Measurements from ENCODE around the gene TTPAL. TPM values are rescaled to one million over a fixed set of nuclear protein-coding genes. Genes with fewer than 3 reads are reported as not detected.

TTPAL gene
- total RNA-seq, 1 donor from 2014 or later = 25.2 TPM

GRCh38 chr20:44533928-44534327, 58.3 kb downstream of the TTPAL start:
- DNase-seq (ENCODE audit: low spot score, unreplicated experiment) = no peak
- H3K27me3 Mint-ChIP-seq = no peaks in the 10 kb centered on the region

DNA sequence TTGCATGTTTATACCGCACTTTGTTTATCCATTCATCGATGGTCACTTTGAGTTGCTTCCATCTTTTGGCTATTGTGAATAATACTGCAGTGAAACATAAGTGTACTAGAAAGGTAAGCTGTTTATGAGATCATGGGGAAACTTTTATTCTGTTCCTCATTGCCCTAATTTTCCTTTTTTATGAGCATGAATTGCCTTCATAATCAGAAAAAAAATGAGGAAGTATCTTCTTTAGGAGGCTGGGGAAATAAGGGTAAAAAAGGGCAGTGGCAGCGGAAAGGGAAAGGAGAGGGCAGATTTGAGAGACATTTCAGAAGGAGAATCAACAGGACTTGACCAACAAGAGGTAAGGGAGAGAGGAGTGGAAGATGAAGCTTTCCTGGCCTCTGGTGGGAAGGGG, 60.5 kb downstream of the TTPAL start:
- H3K4me3 Mint-ChIP-seq (ENCODE audit: low read depth) = no peak overlapping the region
- H3K27ac Mint-ChIP-seq = no peak overlapping the region
- no peak for TF ChIP-seq CTCF (IDR thresholded peaks at IDR 0.05; ENCODE audit: unreplicated experiment)
- H3K27me3 Mint-ChIP-seq = no peaks in the 10 kb centered on the region
- peaks cover 3% of the 10 kb centered on the region for H3K4me1 Mint-ChIP-seq (ENCODE audit: low read depth)
- H3K9me3 Mint-ChIP-seq (ENCODE audit: low read depth) = no peaks in the 10 kb centered on the region
- DNase-seq (ENCODE audit: low spot score, unreplicated experiment) = no peak
- H3K36me3 Mint-ChIP-seq (ENCODE audit: insufficient read depth) = no peaks in the 10 kb centered on the region

More at GRCh38 chr20:44533928-44534327, 58.3 kb downstream of the TTPAL start:
- Mint-ChIP-seq H3K4me3 (ENCODE audit: low read depth) (no peak overlapping the region), H3K4me1 (ENCODE audit: low read depth) (peaks cover 3% of the 10 kb centered on the region), H3K27ac (no peak overlapping the region), H3K9me3 (ENCODE audit: low read depth) (no peaks in the 10 kb centered on the region), H3K36me3 (ENCODE audit: insufficient read depth) (no peaks in the 10 kb centered on the region)
- no peak for TF ChIP-seq CTCF (IDR thresholded peaks at IDR 0.05; ENCODE audit: unreplicated experiment)

- peaks cover 2% of the 10 kb centered on the region for H3K4me1 Mint-ChIP-seq (ENCODE audit: low read depth)
- no peaks in the 10 kb centered on the region for H3K9me3 Mint-ChIP-seq (ENCODE audit: low read depth)
- no peak overlapping the region for H3K4me3 Mint-ChIP-seq (ENCODE audit: low read depth)
- no peaks in the 10 kb centered on the region for H3K27me3 Mint-ChIP-seq
- TF ChIP-seq CTCF (IDR thresholded peaks at IDR 0.05; ENCODE audit: unreplicated experiment) = no peak
- no peak for DNase-seq (ENCODE audit: low spot score, unreplicated experiment)
- no peak overlapping the region for H3K27ac Mint-ChIP-seq
- H3K36me3 Mint-ChIP-seq (ENCODE audit: insufficient read depth) = no peaks in the 10 kb centered on the region
Observed at GRCh38 chr20:44537993-44538392, 62.3 kb downstream of the TTPAL start.

- Mint-ChIP-seq H3K4me3 (ENCODE audit: low read depth) (no peak overlapping the region), H3K27ac (no peak overlapping the region), H3K27me3 (no peaks in the 10 kb centered on the region), H3K4me1 (ENCODE audit: low read depth) (peaks cover 4% of the 10 kb centered on the region), H3K9me3 (ENCODE audit: low read depth) (no peaks in the 10 kb centered on the region), H3K36me3 (ENCODE audit: insufficient read depth) (no peaks in the 10 kb centered on the region)
- no peak for TF ChIP-seq CTCF (IDR thresholded peaks at IDR 0.05; ENCODE audit: unreplicated experiment)
- DNase-seq (ENCODE audit: low spot score, unreplicated experiment) = no peak
Observed at GRCh38 chr20:44540834-44541233, 65.2 kb downstream of the TTPAL start.

DNA sequence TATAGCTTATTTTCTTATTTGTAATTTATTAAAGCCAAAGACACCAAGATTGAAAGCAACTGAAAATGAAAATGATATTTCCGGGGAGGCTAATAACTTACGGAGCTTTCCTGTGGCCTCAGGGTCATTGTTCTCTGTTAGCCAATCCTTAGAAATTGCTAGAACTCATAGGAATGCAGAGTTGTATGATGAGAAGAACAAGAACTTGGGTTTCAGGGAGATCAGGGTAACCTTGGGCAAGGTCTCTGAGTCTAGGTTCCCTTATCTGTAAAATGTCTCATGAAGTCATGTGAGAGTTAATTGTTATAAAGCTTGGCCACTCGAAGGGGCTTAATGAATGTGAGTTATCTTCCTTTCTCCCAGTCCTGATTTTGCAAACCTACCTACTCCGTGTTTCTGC, 66.3 kb downstream of the TTPAL start:
- no peaks in the 10 kb centered on the region for H3K27me3 Mint-ChIP-seq
- H3K4me3 Mint-ChIP-seq (ENCODE audit: low read depth) = no peak overlapping the region
- no peaks in the 10 kb centered on the region for H3K9me3 Mint-ChIP-seq (ENCODE audit: low read depth)
- DNase-seq (ENCODE audit: low spot score, unreplicated experiment) = no peak
- H3K4me1 Mint-ChIP-seq (ENCODE audit: low read depth) = peaks cover 4% of the 10 kb centered on the region
- H3K36me3 Mint-ChIP-seq (ENCODE audit: insufficient read depth) = no peaks in the 10 kb centered on the region
- no peak for TF ChIP-seq CTCF (IDR thresholded peaks at IDR 0.05; ENCODE audit: unreplicated experiment)
- no peak overlapping the region for H3K27ac Mint-ChIP-seq

Measured in progenitor cell of endocrine pancreas (in vitro differentiated cells).